GM20000 (cell line): ENCODE data around the gene UBB.
"Not testable (repeated sequence)": the region's sequence is repeated elsewhere in the genome, so short reads cannot be mapped to it uniquely, and the experiment has no call there.

Experiments used
- DNase-seq: peaks from one replicate; pipeline ENCODE4 v3.0.0; 2012; ENCODE audit warnings: low spot score
- CTCF ChIP-seq: IDR thresholded peaks from 2 replicates; pipeline ENCODE4 v1.5.1; 2012; ENCODE audit warnings: mild to moderate bottlenecking, control low read depth; ENCODE audit errors: extremely low read depth, missing control alignments

UBB gene

DNA sequence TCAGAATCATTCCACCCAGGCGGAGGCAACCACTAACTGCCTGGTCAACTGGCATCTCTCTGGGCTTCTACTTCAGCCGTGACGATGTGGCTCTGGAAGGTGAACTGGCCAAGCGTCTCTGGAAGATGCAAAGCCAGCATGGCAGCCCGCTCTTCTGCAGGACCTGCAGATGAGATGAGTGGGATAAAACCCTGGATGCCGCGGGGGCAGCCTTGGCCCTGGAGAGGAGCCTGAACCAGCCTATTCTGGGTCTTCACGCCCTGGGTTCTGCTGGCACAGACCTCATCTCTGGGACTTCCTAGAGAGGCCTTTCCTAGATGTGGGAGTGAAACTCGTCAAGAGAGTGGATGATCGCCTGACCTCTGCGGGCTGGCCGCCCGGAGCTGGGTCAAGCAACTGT is 10.6 kb downstream of the UBB start:
- DNase-seq, result no peak
- TF ChIP-seq CTCF, result no peak

DNA sequence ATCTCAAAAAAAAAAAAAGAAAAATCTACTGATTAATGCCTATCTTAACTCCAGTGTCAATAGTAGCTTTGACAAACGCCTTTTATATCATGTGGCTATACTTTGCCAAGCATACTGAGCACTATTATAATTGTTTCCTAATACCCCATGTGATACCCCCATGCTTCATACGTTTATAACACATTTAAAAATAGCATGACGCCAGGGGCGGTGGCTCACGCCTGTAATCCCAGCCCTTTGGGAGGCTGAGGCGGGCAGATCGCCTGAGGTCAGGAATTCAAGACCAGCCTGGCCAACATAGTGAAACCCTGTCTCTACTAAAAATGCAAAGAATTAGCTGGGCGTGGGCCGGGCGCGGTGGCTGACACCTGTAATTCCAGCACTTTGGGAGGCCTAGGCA is 11.6 kb downstream of the UBB start:
- DNase-seq, result not testable (repeated sequence)

GRCh38 chr17:16395887-16396286 is 15.0 kb downstream of the UBB start:
- DNase-seq, result not testable (repeated sequence)

GRCh38 chr17:16396693-16397092 is 15.8 kb downstream of the UBB start:
- not testable (repeated sequence) for DNase-seq

GRCh38 chr17:16398270-16399267 is 17.7 kb downstream of the UBB start:
- TF ChIP-seq CTCF, result no peak
- DNase-seq, result no peak

GRCh38 chr17:16403847-16404246 is 23.0 kb downstream of the UBB start:
- DNase-seq, result not testable (repeated sequence)

- TF ChIP-seq CTCF, result no peak
- peak; percentile 59 for DNase-seq
These were observed 26.1 kb downstream of the UBB start for GRCh38 chr17:16406742-16407674.

- DNase-seq, result peak; percentile 83
- TF ChIP-seq CTCF, result no peak
These were observed 27.2 kb downstream of the UBB start for GRCh38 chr17:16407911-16408588.
